ENCODE data around the gene PLVAP. TPM values are rescaled to one million over a fixed set of nuclear protein-coding genes. Genes with fewer than 3 reads are reported as not detected.

The PLVAP gene
- total RNA-seq, 1 experiment from 2014 or later, result not detected

DNA sequence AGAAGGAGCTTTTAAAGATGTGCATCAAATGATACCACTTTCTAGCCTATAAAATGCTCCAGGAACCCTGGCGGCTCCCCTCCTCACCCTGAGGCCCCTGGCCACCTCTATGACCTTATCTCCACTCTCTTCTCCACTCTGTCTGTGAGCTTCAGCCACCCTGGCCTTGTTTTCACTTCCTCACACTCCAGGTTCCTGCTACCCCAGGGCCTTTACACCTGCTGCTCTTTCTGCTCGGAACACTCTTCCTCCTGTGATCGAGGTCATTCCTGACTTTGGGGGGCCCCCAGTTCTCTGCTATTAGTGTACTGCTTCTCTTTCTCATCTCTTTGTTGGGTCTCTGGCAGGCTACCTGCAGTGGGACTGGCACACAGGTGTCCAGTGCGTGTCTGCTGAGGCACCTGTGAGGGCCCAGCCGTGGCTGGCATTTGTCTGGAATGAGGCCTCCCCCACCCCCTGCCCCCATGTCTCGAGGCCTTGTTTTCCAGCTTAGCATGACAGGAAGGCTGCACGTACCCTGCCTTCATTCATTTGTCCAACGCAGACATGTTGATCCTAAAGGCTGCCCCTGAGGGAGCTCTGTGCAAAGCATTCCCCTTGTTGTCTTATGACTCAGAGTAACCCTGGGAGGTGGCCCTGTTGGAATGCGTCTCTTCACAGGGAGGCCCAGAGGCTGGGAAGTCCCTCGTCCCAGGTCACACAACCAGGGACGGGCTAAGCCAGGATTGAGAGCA is 65.5 kb downstream of the PLVAP start:
- Histone ChIP-seq H2AFZ (ENCODE audit: low read length) (no peak overlapping the region), H4K91ac (ENCODE audit: insufficient read length, low read depth, low read length) (no peak overlapping the region), H3K4me2 (ENCODE audit: insufficient read depth, insufficient read length, low read length) (no peak overlapping the region), H2AK5ac (ENCODE audit: insufficient read length, low read length) (no peak overlapping the region), H3K18ac (ENCODE audit: insufficient read length, low read depth, low read length) (no peak overlapping the region), H2BK5ac (ENCODE audit: insufficient read length, low read length) (no peak overlapping the region), H3K23me2 (ENCODE audit: insufficient read length, low read depth, low read length, poor library complexity, severe bottlenecking) (peaks cover 6% of the 10 kb centered on the region), H3K79me1 (ENCODE audit: insufficient read depth, low read depth, low read length, poor library complexity, severe bottlenecking) (peaks cover 6% of the 10 kb centered on the region), H3K9ac (ENCODE audit: extremely low read depth, insufficient read length, low read length) (no peak overlapping the region), H4K20me1 (ENCODE audit: control insufficient read depth, insufficient read depth, insufficient read length) (no peaks in the 10 kb centered on the region), H3T11ph (ENCODE audit: low read length) (no peak overlapping the region), H2BK20ac (ENCODE audit: low read depth, low read length, poor library complexity, severe bottlenecking) (no peak overlapping the region), H3K9me3 (ENCODE audit: control insufficient read depth, low read depth, low read length) (no peaks in the 10 kb centered on the region), H3K56ac (ENCODE audit: insufficient read length, low read depth, low read length) (no peak overlapping the region), H2BK120ac (ENCODE audit: low read depth, low read length, poor library complexity, severe bottlenecking) (no peak overlapping the region), H3K4me1 (ENCODE audit: insufficient read depth, low read length) (no peaks in the 10 kb centered on the region), H3K79me2 (ENCODE audit: insufficient read depth, low read length) (peaks cover 7% of the 10 kb centered on the region; the same call in 1 of the 2 replicates), H3K27me3 (ENCODE audit: insufficient read depth, low read length) (no peaks in the 10 kb centered on the region), H3K4ac (ENCODE audit: low read depth, low read length) (no peak overlapping the region), H4K8ac (replicated peaks; ENCODE audit: insufficient read length, low read depth, low read length) (no peak overlapping the region), H4K5ac (ENCODE audit: insufficient read length, low read depth, low read length) (no peak overlapping the region), H3K27ac (ENCODE audit: insufficient read length, low read depth, low read length) (no peak overlapping the region), H3K23ac (ENCODE audit: insufficient read length, low read depth, low read length) (no peak overlapping the region), H2BK12ac (ENCODE audit: insufficient read length, low read depth, low read length) (no peak overlapping the region), H2BK15ac (ENCODE audit: low read depth, low read length) (no peak overlapping the region), H3K14ac (ENCODE audit: insufficient read depth, low read length) (no peak overlapping the region)
- TF ChIP-seq, protein P1, sequence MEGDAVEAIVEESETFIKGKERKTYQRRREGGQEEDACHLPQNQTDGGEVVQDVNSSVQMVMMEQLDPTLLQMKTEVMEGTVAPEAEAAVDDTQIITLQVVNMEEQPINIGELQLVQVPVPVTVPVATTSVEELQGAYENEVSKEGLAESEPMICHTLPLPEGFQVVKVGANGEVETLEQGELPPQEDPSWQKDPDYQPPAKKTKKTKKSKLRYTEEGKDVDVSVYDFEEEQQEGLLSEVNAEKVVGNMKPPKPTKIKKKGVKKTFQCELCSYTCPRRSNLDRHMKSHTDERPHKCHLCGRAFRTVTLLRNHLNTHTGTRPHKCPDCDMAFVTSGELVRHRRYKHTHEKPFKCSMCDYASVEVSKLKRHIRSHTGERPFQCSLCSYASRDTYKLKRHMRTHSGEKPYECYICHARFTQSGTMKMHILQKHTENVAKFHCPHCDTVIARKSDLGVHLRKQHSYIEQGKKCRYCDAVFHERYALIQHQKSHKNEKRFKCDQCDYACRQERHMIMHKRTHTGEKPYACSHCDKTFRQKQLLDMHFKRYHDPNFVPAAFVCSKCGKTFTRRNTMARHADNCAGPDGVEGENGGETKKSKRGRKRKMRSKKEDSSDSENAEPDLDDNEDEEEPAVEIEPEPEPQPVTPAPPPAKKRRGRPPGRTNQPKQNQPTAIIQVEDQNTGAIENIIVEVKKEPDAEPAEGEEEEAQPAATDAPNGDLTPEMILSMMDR (conservative IDR thresholded peaks at IDR 0.05), result no peak
- Mint-ChIP-seq H3K4me3 (peak overlapping the region; percentile 51 to 52; a peak in 4 of 5 replicates), H3K27me3 (ENCODE audit: low read depth) (no peaks in the 10 kb centered on the region), H3K27ac (peak overlapping the region in 2 of 3 experiments; percentile 33 to 87; a peak in 5 of 7 replicates), H3K9me3 (no peaks in the 10 kb centered on the region), H3K36me3 (ENCODE audit: insufficient read depth in 1 of 3, low read depth in 3 of 3) (peaks cover 14 to 35% (median 31%) of the 10 kb centered on the region in 3 experiments; a peak in 6 of 7 replicates), H3K4me1 (peaks cover 16 to 18% of the 10 kb centered on the region in 2 experiments)
- no peak for DNase-seq
- WGBS (ENCODE audit: extremely low coverage, insufficient read length, low lambda C conversion rate), result no CpG with 5 or more reads among the region's 11 CpGs
